Measurements from ENCODE around the gene ARHGAP6.

DNA sequence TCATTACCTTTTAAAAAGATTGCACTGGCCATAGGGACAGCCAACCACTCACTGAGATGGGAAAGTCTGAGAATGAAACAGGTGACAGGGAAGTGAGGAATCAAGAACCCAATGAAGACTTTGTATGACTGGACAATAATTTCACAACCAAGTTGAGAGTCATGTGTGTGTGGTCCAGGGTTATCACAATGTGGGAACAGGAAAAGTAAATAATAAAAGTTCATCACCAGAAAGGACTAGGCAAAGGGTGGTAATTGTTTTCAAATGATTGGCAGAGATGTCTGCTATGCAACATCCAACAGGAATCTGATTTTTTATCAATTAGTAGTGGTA lies 243.2 kb downstream of the ARHGAP6 start:
- TF ChIP-seq, protein P1, sequence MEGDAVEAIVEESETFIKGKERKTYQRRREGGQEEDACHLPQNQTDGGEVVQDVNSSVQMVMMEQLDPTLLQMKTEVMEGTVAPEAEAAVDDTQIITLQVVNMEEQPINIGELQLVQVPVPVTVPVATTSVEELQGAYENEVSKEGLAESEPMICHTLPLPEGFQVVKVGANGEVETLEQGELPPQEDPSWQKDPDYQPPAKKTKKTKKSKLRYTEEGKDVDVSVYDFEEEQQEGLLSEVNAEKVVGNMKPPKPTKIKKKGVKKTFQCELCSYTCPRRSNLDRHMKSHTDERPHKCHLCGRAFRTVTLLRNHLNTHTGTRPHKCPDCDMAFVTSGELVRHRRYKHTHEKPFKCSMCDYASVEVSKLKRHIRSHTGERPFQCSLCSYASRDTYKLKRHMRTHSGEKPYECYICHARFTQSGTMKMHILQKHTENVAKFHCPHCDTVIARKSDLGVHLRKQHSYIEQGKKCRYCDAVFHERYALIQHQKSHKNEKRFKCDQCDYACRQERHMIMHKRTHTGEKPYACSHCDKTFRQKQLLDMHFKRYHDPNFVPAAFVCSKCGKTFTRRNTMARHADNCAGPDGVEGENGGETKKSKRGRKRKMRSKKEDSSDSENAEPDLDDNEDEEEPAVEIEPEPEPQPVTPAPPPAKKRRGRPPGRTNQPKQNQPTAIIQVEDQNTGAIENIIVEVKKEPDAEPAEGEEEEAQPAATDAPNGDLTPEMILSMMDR (IDR thresholded peaks at IDR 0.05): no peak
- no peak for TF ChIP-seq POLR2A (IDR thresholded peaks at IDR 0.05)

Data from Peyer's patch (tissue), 4 donors.